Measurements from ENCODE around the gene HEMGN. TPM values are rescaled to one million over a fixed set of nuclear protein-coding genes. Genes with fewer than 3 reads are reported as not detected.
"Not testable (repeated sequence)": the region's sequence is repeated elsewhere in the genome, so short reads cannot be mapped to it uniquely, and the experiment has no call there.

The HEMGN gene
- total RNA-seq, 6 donors from 2014 or later = 0.26 to 3.0 (median 0.51) TPM

GRCh38 chr9:97963232-97963631 lies 25.3 kb upstream of the HEMGN start:
- H3K27ac ChIP-seq = no peak overlapping the region
- TF ChIP-seq POLR2AphosphoS5 (IDR thresholded peaks at IDR 0.05) = no peak
- no peak for TF ChIP-seq EP300 (IDR thresholded peaks at IDR 0.05)
- TF ChIP-seq CTCF (IDR thresholded peaks at IDR 0.05) = no peak
- TF ChIP-seq POLR2A (IDR thresholded peaks at IDR 0.05) = no peak
- DNase-seq = no peak
- no peaks in the 10 kb centered on the region for H3K27me3 ChIP-seq
- WGBS, 2 donors = 78 to 80% methylated on average over 2 of the region's 2 CpGs
- no peaks in the 10 kb centered on the region for H3K4me1 ChIP-seq
- no peak overlapping the region for H3K4me3 ChIP-seq
- H3K9me3 ChIP-seq = no peaks in the 10 kb centered on the region
- no peaks in the 10 kb centered on the region for H3K36me3 ChIP-seq
- ATAC-seq (ENCODE audit: low FRiP score in 2 of 2) = no peak

GRCh38 chr9:97962575-97962974 lies 24.6 kb upstream of the HEMGN start:
- Histone ChIP-seq H3K9me3 (no peaks in the 10 kb centered on the region), H3K36me3 (no peaks in the 10 kb centered on the region), H3K4me1 (no peaks in the 10 kb centered on the region), H3K27ac (no peak overlapping the region), H3K27me3 (no peaks in the 10 kb centered on the region), H3K4me3 (no peak overlapping the region)
- no peak for ATAC-seq (ENCODE audit: low FRiP score in 2 of 2)
- DNase-seq = no peak
- no peak for TF ChIP-seq EP300 (IDR thresholded peaks at IDR 0.05)
- TF ChIP-seq CTCF (IDR thresholded peaks at IDR 0.05) = no peak
- TF ChIP-seq POLR2AphosphoS5 (IDR thresholded peaks at IDR 0.05) = no peak
- no peak for TF ChIP-seq POLR2A (IDR thresholded peaks at IDR 0.05)
- WGBS, 2 donors = 80 to 87% methylated on average over 5 of the region's 5 CpGs

GRCh38 chr9:97962136-97962535 lies 24.2 kb upstream of the HEMGN start:
- DNase-seq = no peak
- Histone ChIP-seq H3K27ac (no peak overlapping the region), H3K27me3 (no peaks in the 10 kb centered on the region), H3K4me1 (no peaks in the 10 kb centered on the region), H3K4me3 (no peak overlapping the region), H3K36me3 (no peaks in the 10 kb centered on the region), H3K9me3 (no peaks in the 10 kb centered on the region)
- ATAC-seq (ENCODE audit: low FRiP score in 2 of 2) = no peak
- TF ChIP-seq POLR2A (IDR thresholded peaks at IDR 0.05) = no peak
- TF ChIP-seq POLR2AphosphoS5 (IDR thresholded peaks at IDR 0.05) = no peak
- no peak for TF ChIP-seq CTCF (IDR thresholded peaks at IDR 0.05)
- TF ChIP-seq EP300 (IDR thresholded peaks at IDR 0.05) = no peak
- 73 to 79% methylated on average over 4 of the region's 4 CpGs for WGBS, 2 donors

- ATAC-seq (ENCODE audit: low FRiP score in 2 of 2) = no peak
- no peak for TF ChIP-seq CTCF (IDR thresholded peaks at IDR 0.05)
Observed at GRCh38 chr9:97961361-97961760, 23.4 kb upstream of the HEMGN start.

GRCh38 chr9:97960678-97961328 lies 22.8 kb upstream of the HEMGN start:
- DNase-seq; H3K27ac ChIP-seq; ATAC-seq (ENCODE audit: low FRiP score in 2 of 2); H3K4me3 ChIP-seq; H3K9me3 ChIP-seq; H3K36me3 ChIP-seq; H3K4me1 ChIP-seq; H3K27me3 ChIP-seq: not testable (repeated sequence)
- 84 to 89% methylated on average over 9 of the region's 9 CpGs for WGBS, 2 donors

More at GRCh38 chr9:97961361-97961760, 23.4 kb upstream of the HEMGN start:
- H3K9me3 ChIP-seq = no peaks in the 10 kb centered on the region
- H3K27ac ChIP-seq = no peak overlapping the region
- WGBS, 2 donors = 84 to 93% methylated on average over 2 of the region's 2 CpGs
- no peaks in the 10 kb centered on the region for H3K27me3 ChIP-seq
- no peaks in the 10 kb centered on the region for H3K4me1 ChIP-seq
- DNase-seq = no peak
- H3K36me3 ChIP-seq = no peaks in the 10 kb centered on the region
- no peak overlapping the region for H3K4me3 ChIP-seq

All from upper lobe of left lung (tissue), 6 donors.